Activated T-helper 1 cell treated with anti-CD3 and anti-CD28 coated beads, Interleukin-2, amount 50 U/mL, for 16 hours (primary cell): ENCODE data around the gene ZNF579.
A peak's percentile ranks its signal among the peaks of the same experiment; 100 is the strongest.

ENCODE experiments used
- DNase-seq, 2 donors: peaks; one replicate each; pipeline ENCODE4 v3.0.0-alpha.2; 2020; ENCODE audit warnings: low read depth in 1 of 2, low spot score in 1 of 2

The ZNF579 gene, protein sequence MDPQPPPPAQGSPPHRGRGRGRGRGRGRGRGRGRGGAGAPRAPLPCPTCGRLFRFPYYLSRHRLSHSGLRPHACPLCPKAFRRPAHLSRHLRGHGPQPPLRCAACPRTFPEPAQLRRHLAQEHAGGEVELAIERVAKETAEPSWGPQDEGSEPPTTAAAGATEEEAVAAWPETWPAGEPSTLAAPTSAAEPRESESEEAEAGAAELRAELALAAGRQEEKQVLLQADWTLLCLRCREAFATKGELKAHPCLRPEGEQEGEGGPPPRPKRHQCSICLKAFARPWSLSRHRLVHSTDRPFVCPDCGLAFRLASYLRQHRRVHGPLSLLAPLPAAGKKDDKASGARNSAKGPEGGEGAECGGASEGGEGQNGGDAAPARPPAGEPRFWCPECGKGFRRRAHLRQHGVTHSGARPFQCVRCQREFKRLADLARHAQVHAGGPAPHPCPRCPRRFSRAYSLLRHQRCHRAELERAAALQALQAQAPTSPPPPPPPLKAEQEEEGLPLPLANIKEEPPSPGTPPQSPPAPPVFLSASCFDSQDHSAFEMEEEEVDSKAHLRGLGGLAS

GRCh38 chr19:55580628-55581144 lies at the start of gene ZNF579:
Gene ZNF579, minus strand, starts transcription at chr19:55580848. Its CDS starts 1,209 bp downstream, at chr19:55579639.
- DNase-seq, result peak; percentile 42 to 62

GRCh38 chr19:55626350-55626749 lies 45.7 kb upstream of the ZNF579 start:
- no peak for DNase-seq

GRCh38 chr19:55625004-55625326 lies 44.3 kb upstream of the ZNF579 start:
- no peak for DNase-seq

DNA sequence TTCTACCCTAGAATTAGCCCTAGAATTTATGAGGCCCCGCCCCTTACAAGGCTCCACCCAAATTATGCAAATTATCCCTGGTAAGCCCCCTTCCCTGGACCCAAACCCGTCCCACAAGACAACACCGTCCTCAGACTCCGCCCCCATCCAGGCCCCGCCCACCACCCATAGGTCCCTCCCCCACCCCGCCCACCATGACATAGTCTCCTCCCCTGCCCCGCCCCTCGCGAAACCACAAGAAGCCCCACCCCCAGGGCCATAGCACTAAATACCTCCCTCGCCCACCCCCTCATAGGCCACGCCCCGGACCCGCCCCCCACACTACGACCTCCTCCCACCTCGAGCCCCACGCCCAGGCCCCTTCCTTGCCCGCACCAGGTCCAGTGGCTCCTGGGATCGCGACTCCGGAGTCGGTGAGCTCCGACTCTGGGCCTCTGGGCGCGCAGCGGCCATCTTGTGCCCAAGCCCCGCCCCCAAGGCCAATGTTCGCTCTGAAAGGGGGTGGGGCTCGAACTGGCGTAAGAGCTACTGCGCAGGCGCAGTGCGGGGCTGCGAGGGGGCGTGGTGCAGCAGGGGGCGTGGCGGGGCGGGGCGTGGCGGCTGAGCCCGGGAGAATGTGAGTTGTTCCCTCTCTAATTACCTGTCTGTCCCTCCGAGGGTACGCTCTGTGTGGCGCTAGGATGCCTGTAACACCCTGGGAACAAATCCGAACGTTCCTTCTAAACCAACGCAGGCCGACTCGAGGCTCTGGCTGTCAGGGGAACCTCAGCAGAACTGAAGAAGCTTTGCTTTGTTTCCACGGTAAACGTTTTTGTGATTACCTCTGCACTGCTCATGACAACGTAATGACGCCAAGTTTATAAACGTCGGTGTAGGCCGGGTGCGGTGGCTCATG lies 43.7 kb upstream of the ZNF579 start, which contains the start of gene ZNF784:
Gene ZNF784 (minus strand): TSS at position 458 of the 895 bp plus-strand sequence. CDS start 5 bp downstream, at position 453.
- peak; percentile 84 to 90 for DNase-seq

- DNase-seq, result no peak
These were observed 42.9 kb upstream of the ZNF579 start for GRCh38 chr19:55623561-55623960.

DNA sequence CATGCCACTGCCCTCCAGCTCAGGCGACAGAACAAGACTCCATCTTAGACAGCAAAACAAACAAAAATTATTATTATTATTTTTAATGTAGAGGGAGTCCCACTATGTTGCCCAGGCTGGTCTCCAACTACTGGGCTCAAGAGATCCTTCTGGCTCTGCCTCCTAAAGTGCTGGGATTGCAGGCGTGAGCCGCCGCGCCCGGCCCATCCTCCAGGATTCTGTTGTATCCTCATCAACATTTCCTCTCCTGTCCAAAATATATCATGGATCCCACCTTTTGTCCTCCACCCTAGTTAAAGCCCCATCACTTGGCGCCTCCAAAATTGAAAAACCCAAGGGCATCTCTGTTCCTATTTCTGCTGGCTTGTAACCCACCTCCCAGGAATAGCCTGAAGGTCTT lies 42.5 kb upstream of the ZNF579 start:
- no peak for DNase-seq

DNA sequence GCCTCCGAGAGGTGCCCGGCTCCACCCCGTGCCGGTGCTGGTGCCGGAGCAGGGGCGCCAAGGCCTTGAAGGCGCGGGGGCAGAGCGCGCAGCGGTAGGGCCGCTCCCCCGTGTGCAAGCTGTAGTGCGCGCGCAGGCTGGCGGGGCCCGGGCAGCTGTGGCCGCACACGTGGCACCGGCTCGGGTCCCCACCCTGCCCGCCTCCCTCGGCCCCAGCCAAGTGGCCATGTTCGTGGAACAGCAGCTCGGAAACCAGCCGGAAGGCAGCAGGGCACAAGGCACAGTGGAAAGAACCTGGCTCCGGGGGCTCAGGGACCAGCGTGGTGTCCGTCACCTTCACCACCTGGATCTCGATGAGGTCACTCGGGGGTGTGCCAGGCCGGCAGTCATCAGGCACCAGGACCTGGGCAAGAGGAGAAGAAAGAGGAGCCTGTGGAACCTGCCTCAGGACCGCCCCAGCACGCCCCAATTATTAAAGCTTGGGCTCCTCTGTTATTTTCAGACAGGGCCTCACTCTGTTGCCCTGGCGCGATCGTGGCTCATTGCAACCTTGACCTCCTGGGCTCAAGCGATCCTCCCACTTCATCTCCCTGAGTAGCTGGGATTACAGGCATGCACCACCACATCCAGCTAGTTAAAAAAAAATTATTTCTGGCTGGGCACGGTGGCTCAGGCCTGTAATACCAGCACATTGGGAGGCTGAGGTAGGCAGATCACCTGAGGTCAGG lies 41.8 kb upstream of the ZNF579 start:
- no peak for DNase-seq

DNA sequence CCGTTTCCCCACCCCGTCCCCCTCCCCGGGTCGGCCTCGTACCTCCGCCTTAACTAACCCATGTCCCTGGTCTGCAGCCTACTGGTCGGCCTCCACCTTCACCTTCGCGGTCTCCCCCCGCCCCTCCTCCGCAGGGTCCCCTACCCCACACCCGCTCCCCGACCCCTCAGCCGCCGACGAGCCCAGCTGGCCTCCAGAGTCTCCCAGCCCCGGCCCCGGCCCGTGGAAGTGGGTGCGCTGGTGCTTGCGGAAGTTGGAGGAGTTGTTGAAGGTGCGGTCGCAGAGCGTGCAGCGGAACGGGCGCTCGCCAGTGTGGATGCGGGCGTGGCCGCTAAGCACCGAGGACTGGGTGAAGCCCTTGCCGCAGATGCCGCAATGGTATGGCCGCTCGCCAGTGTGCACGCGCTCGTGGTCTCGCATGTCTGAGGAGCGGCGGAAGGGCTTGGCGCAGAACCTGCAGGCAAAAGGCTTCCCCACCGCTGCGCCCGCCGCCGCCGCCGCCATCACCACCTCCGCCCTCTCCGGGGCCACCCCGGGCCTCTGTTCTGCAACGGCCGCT lies 41.1 kb upstream of the ZNF579 start:
- no peak for DNase-seq

DNA sequence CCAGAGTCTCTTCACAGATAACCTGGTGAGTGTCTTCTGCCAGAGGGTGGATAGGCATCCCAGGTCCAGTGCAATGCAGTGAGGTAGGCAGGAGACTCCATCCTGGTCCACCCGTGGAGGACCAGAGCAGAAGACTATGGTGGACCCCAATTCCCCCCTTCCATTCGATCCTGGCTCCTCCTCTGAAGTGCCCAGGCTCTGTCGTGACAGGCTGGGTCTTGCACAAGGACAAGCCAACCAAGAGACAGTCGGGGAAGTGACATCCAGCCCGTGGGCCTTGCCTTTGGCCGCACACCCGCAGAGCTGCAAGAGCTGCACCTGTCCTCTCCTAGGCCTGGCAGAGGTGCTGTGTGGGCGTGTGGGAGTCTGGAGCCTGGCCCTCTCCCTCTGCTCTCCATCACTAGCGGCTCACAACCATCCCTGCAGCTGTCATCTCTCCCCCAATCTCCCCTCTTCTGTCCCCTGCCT lies 40.6 kb upstream of the ZNF579 start:
- DNase-seq, result no peak

- DNase-seq, result no peak
These were observed 40.0 kb upstream of the ZNF579 start for GRCh38 chr19:55620410-55621204.

DNA sequence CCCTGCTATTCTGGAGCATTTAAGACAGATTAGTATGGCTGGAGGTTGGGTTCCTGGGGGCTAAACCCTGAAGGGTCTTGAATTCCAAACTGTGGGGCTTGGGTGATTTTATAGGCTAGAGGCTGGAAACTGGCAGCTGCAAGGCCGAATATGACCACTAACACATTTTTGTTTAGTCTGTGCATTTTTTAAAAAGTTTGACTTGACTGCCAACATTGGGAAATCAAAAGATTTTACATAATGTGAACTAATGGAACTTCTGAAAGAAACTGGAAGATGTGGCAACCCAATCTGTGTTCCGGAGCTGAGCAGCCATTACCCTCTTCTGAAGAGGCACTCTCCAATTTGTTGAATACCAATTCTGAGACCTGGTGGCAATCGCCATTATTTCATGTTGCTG lies 38.6 kb upstream of the ZNF579 start:
- no peak for DNase-seq

DNA sequence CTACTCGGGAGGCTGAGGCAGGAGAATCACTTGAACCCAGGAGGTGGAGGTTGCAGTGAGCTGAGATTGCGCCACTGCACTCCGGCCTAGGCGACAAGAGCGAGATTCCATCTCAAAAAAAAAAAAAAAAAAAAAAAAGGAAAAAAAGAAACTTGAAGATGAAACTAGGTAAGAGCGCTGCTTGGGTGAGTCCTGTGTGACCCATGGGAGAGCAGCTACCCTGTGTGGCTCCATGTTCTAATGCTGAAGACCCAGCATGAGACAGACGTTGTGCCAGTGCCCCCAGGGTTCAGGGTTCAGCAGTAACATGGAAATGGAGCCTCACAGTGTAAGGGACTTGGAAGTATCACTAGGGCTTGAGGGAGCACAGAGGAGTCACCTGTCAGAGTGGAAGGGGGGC lies 37.8 kb upstream of the ZNF579 start:
- no peak for DNase-seq

DNA sequence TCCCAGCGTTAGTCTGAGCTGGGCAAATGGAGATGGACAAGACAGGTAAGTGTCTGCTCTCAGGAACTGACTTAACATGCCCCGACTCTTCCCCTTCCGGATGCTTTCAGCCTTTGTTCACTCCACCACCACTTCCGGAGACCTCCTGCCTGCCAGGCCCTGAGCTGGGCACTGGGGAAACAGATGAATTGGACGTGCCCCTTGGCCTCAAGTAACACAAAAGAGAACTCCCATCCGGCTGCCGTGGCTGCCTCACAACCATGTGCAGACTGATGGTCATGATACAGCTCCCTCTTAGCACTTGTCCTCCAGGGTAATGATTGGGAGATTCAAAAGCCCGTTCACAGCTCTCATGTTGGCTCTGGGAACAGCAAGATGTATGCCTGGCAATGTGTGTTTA lies 36.8 kb upstream of the ZNF579 start:
- no peak for DNase-seq

GRCh38 chr19:55616395-55616875 lies 35.8 kb upstream of the ZNF579 start:
- DNase-seq, result no peak

GRCh38 chr19:55615543-55616394 lies 35.1 kb upstream of the ZNF579 start:
- DNase-seq, result no peak

DNA sequence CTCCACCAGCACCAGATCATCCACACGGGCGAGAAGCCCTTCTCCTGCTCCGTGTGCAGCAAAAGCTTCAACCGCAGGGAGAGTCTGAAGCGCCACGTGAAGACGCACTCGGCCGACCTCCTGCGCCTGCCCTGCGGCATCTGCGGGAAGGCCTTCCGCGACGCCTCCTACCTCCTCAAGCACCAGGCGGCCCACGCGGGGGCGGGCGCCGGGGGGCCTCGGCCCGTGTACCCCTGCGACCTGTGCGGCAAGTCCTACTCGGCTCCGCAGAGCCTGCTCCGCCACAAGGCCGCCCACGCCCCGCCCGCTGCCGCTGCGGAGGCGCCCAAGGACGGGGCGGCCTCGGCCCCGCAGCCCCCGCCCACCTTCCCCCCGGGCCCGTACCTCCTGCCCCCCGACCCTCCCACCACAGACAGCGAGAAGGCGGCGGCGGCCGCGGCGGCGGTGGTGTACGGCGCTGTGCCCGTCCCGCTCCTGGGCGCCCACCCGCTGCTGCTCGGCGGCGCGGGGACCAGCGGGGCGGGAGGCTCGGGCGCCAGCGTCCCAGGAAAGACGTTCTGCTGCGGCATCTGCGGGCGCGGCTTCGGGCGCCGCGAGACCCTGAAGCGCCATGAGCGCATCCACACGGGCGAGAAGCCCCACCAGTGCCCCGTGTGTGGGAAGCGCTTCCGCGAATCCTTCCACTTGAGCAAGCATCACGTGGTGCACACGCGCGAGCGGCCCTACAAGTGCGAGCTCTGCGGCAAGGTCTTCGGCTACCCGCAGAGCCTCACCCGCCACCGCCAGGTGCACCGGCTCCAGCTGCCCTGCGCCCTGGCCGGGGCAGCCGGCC lies 34.3 kb upstream of the ZNF579 start:
- DNase-seq, result no peak

DNA sequence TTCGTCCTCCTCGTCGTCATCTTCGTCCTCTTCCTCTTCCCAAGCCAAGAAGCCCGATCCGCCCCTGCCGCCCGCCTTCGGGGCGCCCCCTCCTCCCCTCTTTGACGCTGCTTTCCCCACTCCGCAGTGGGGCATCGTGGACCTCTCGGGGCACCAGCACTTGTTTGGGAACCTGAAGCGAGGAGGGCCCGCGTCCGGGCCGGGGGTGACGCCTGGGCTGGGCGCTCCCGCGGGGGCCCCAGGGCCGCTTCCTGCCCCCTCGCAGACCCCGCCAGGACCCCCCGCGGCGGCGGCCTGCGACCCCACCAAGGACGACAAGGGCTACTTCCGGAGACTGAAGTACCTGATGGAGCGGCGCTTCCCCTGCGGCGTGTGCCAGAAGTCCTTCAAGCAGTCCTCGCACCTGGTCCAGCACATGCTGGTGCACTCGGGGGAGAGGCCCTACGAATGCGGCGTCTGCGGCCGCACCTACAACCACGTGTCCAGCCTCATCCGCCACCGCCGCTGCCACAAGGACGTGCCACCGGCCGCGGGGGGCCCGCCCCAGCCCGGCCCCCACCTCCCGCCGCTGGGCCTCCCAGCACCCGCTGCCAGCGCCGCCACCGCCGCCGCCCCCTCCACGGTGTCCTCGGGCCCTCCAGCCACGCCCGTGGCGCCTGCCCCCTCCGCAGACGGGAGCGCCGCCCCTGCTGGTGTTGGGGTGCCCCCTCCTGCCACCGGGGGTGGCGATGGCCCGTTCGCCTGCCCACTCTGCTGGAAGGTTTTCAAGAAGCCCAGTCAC lies 33.5 kb upstream of the ZNF579 start:
- DNase-seq, result no peak
